ENCODE results near the gene CAVIN4. TPM values are rescaled to one million over a fixed set of nuclear protein-coding genes. Genes with fewer than 3 reads are reported as not detected.

CAVIN4 gene
- total RNA-seq (2021; fragmentation: NEBNext Ultra II Directional; extraction: Animal tissue kit (Norgen Biotek cat#: 25700)): 1 to 10 TPM in 1 of 6 experiments, under 1 TPM in 5; 0.34 to 1.5 (median 0.51) TPM
- long read RNA-seq, partial matches to known transcripts: 0 of 1 reads
- long read RNA-seq, other reads (novel, unspliced or antisense): 1 of 1 reads

GRCh38 chr9:100577776-100578448 lies at the start of gene CAVIN4:
CAVIN4 (plus strand) TSS chr9:100578079; CDS start chr9:100578144, 65 bp downstream.
- peaks cover 71% of the 10 kb centered on the region for H3K4me1 Mint-ChIP-seq (ENCODE audit: low read depth)
- peak within 1 kb of the TSS; percentile 20; the same call in 1 of the 2 replicates for H3K4me3 Mint-ChIP-seq
- TF ChIP-seq, protein P1, sequence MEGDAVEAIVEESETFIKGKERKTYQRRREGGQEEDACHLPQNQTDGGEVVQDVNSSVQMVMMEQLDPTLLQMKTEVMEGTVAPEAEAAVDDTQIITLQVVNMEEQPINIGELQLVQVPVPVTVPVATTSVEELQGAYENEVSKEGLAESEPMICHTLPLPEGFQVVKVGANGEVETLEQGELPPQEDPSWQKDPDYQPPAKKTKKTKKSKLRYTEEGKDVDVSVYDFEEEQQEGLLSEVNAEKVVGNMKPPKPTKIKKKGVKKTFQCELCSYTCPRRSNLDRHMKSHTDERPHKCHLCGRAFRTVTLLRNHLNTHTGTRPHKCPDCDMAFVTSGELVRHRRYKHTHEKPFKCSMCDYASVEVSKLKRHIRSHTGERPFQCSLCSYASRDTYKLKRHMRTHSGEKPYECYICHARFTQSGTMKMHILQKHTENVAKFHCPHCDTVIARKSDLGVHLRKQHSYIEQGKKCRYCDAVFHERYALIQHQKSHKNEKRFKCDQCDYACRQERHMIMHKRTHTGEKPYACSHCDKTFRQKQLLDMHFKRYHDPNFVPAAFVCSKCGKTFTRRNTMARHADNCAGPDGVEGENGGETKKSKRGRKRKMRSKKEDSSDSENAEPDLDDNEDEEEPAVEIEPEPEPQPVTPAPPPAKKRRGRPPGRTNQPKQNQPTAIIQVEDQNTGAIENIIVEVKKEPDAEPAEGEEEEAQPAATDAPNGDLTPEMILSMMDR (IDR thresholded peaks at IDR 0.05): no peak
- H3K9me3 Mint-ChIP-seq: no peaks in the 10 kb centered on the region
- H3K27me3 Mint-ChIP-seq (ENCODE audit: insufficient read depth): no peaks in the 10 kb centered on the region; the same call in 1 of the 2 replicates
- peaks cover 13% of the 10 kb centered on the region for H3K36me3 Mint-ChIP-seq (ENCODE audit: low read depth)
- peak; percentile 29 for DNase-seq
- H3K27ac Mint-ChIP-seq: peak within 1 kb of the TSS; percentile 25

DNA sequence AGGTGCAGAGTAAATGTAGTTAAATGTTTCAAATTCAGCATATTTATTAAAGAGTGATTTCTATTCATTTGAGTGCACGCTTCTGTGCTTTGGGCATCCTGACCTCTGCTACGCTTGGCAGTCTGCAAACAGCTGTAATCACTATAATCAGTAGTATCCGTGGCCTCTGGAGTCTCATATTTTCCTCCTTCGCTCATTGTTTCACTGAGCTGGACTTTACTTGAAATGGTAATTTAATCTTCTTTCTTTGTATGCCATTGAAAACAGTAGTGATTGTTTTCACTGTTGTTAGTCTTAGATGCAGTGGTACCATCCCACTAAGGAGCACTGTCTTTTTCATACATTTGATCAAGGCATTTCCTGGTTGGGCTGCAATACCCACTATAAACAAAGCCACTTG lies 43.5 kb upstream of the CAVIN4 start:
- DNase-seq: no peak
- Mint-ChIP-seq H3K4me1 (ENCODE audit: low read depth) (no peaks in the 10 kb centered on the region), H3K9me3 (no peaks in the 10 kb centered on the region; the same call in 1 of the 2 replicates), H3K4me3 (no peak overlapping the region), H3K27ac (no peak overlapping the region), H3K36me3 (ENCODE audit: low read depth) (peaks cover 4% of the 10 kb centered on the region), H3K27me3 (ENCODE audit: insufficient read depth) (no peaks in the 10 kb centered on the region)
- TF ChIP-seq, protein P1 (IDR thresholded peaks at IDR 0.05): no peak

DNA sequence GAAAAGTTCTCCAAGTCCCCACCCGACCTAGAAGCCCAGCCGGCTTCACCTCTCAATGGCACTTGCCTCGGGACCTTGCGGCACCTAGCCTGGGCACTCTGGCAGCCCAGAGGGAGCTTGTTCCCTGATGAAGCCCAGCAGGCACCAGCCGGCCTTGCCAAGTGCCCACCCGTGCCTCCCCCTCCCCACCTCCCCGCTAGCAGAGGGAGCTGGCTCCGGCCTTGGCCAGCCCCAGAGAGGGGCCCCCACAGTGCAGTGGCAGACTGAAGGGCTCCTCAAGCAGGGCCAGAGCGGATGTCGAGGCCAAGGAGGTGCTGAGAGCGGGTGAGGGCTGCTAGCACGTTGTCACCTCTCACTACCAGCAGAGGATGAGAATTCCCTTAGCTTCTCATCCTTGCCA lies 37.6 kb upstream of the CAVIN4 start:
- Mint-ChIP-seq H3K9me3 (no peaks in the 10 kb centered on the region; the same call in 1 of the 2 replicates), H3K4me1 (ENCODE audit: low read depth) (no peaks in the 10 kb centered on the region), H3K4me3 (no peak overlapping the region), H3K36me3 (ENCODE audit: low read depth) (peaks cover 24% of the 10 kb centered on the region), H3K27ac (no peak overlapping the region), H3K27me3 (ENCODE audit: insufficient read depth) (no peaks in the 10 kb centered on the region)
- TF ChIP-seq, protein P1 (IDR thresholded peaks at IDR 0.05): no peak
- DNase-seq: no peak

- no peak overlapping the region for H3K4me3 Mint-ChIP-seq
- peaks cover 19% of the 10 kb centered on the region for H3K36me3 Mint-ChIP-seq (ENCODE audit: low read depth)
- DNase-seq: no peak
- TF ChIP-seq, protein P1 (IDR thresholded peaks at IDR 0.05): no peak
- H3K27ac Mint-ChIP-seq: no peak overlapping the region
- H3K9me3 Mint-ChIP-seq: peaks cover 6% of the 10 kb centered on the region; the same call in 1 of the 2 replicates
- H3K4me1 Mint-ChIP-seq (ENCODE audit: low read depth): no peaks in the 10 kb centered on the region
- H3K27me3 Mint-ChIP-seq (ENCODE audit: insufficient read depth): no peaks in the 10 kb centered on the region
Observed at GRCh38 chr9:100549048-100549447, 28.8 kb upstream of the CAVIN4 start.

DNA sequence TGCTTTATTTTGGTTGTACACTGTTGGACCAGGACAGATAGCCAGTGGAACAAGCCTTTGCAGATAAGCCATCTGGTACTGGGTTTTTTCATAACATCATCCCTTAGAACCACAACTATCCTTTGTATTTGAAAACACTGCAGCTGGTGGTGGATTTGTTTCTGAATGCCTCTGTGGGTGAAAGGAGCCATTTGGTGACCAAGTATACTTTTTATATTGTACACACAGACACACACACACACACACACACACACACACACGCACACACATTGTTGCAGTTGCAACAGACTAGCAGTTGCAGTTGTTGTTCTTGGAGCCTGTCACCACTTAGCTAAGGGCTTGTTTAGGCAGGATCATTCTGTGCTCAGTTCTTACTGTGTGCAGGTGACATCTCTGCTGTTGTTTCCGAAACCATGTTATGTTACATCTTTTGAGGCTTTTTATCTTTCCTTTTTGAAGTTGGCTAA lies 22.9 kb upstream of the CAVIN4 start:
- DNase-seq: no peak
- no peaks in the 10 kb centered on the region for H3K27me3 Mint-ChIP-seq (ENCODE audit: insufficient read depth)
- H3K36me3 Mint-ChIP-seq (ENCODE audit: low read depth): no peaks in the 10 kb centered on the region; the same call in 1 of the 2 replicates
- no peak overlapping the region for H3K27ac Mint-ChIP-seq
- H3K4me1 Mint-ChIP-seq (ENCODE audit: low read depth): peaks cover 8% of the 10 kb centered on the region
- H3K9me3 Mint-ChIP-seq: no peaks in the 10 kb centered on the region
- no peak overlapping the region for H3K4me3 Mint-ChIP-seq
- TF ChIP-seq, protein P1 (IDR thresholded peaks at IDR 0.05): no peak

All from HFFc6 (cell line).